ENCODE results near the gene BCL2.

Gene BCL2

GRCh38 chr18:63078471-63078870, 241.1 kb downstream of the BCL2 start:
- Histone ChIP-seq H3K9me3 (no peaks in the 10 kb centered on the region), H3K36me3 (no peaks in the 10 kb centered on the region), H3K4me1 (ENCODE audit: control insufficient read depth in 1 of 2, insufficient read depth in 1 of 2, low read depth in 1 of 2, low read length in 1 of 2) (peaks cover 6 to 10% of the 10 kb centered on the region in 2 experiments), H3K27ac (no peak overlapping the region), H3K27me3 (no peaks in the 10 kb centered on the region), H3K4me3 (ENCODE audit: low read depth in 1 of 2, low read length in 1 of 2) (no peak overlapping the region)
- no peak for TF ChIP-seq CTCF (IDR thresholded peaks at IDR 0.05)

- Histone ChIP-seq H3K9me3 (no peaks in the 10 kb centered on the region), H3K27me3 (no peaks in the 10 kb centered on the region)
- no peak for TF ChIP-seq CTCF (IDR thresholded peaks at IDR 0.05)
These were observed 244.6 kb downstream of the BCL2 start for GRCh38 chr18:63074981-63075404.

GRCh38 chr18:63073481-63073880, 246.1 kb downstream of the BCL2 start:
- H3K27me3 ChIP-seq, result no peaks in the 10 kb centered on the region
- TF ChIP-seq CTCF (IDR thresholded peaks at IDR 0.05), result no peak

More at GRCh38 chr18:63074981-63075404, 244.6 kb downstream of the BCL2 start:
- H3K4me1 ChIP-seq (ENCODE audit: control insufficient read depth in 1 of 2, insufficient read depth in 1 of 2, low read depth in 1 of 2, low read length in 1 of 2), result peaks cover 20% of the 10 kb centered on the region in 2 experiments
- H3K4me3 ChIP-seq (ENCODE audit: low read depth in 1 of 2, low read length in 1 of 2), result peak overlapping the region; percentile 47 to 52
- no peaks in the 10 kb centered on the region for H3K36me3 ChIP-seq
- H3K27ac ChIP-seq, result no peak overlapping the region

More at GRCh38 chr18:63073481-63073880, 246.1 kb downstream of the BCL2 start:
- Histone ChIP-seq H3K4me3 (ENCODE audit: low read depth in 1 of 2, low read length in 1 of 2) (no peak overlapping the region), H3K36me3 (no peaks in the 10 kb centered on the region), H3K4me1 (ENCODE audit: control insufficient read depth in 1 of 2, insufficient read depth in 1 of 2, low read depth in 1 of 2, low read length in 1 of 2) (peaks cover 20% of the 10 kb centered on the region in 2 experiments), H3K9me3 (no peaks in the 10 kb centered on the region), H3K27ac (no peak overlapping the region)

All from neutrophil (primary cell).